B cell (primary cell): ENCODE measurements around the gene CEMIP.

Source experiments
- CTCF ChIP-seq: fragments of 200-600 bp; IDR thresholded peaks from one replicate; pipeline ENCODE4 v1.8.0; 2022; ENCODE audit warnings: antibody characterized with exemption, mild to moderate bottlenecking
- EZH2 ChIP-seq: IDR thresholded peaks from 2 replicates; pipeline ENCODE4 v1.6.1; 2012; ENCODE audit warnings: borderline replicate concordance, low read depth, mild to moderate bottlenecking, moderate library complexity, low read length; ENCODE audit not compliant: insufficient read depth, poor library complexity, severe bottlenecking

- no peak for TF ChIP-seq CTCF
- TF ChIP-seq EZH2, result no peak
These were observed 53.5 kb downstream of the CEMIP start for GRCh38 chr15:80832686-80833085.
